Transverse colon (tissue), 4 donors: Measurements from ENCODE around the gene SUFU. TPM values are rescaled to one million over a fixed set of nuclear protein-coding genes. Genes with fewer than 3 reads are reported as not detected.

ENCODE experiments used
- DNase-seq: peaks from one replicate; pipeline ENCODE4 v3.0.0-alpha.2; 2019
- H3K27ac ChIP-seq, 4 donors: fragments of 200-600 bp; sonication (generic); 2 replicates each; pipeline ENCODE4 v1.5.1; 2016 to 2018; ENCODE audit warnings: inconsistent platforms in 4 of 4
- H3K27me3 ChIP-seq: fragments of 200-600 bp; sonication (generic); 2 replicates; pipeline ENCODE4 v1.5.1; 2017; ENCODE audit warnings: inconsistent platforms
- H3K36me3 ChIP-seq, 4 donors: fragments of 200-600 bp; sonication (generic); 2 replicates each; pipeline ENCODE4 v1.5.1; 2017 to 2019; ENCODE audit warnings: inconsistent platforms in 4 of 4
- H3K4me1 ChIP-seq, 4 donors: fragments of 200-600 bp; sonication (generic); 2 replicates each; pipeline ENCODE4 v1.5.1; 2017 to 2020; ENCODE audit warnings: inconsistent platforms in 4 of 4
- H3K4me3 ChIP-seq, 4 donors: fragments of 200-600 bp; sonication (generic); 1 replicate in 1 of 4; 2 replicates in 3 of 4; pipeline versions ENCODE4 v1.5.1 to v1.6.1; 2017 to 2019; ENCODE audit warnings: inconsistent platforms in 4 of 4
- H3K9me3 ChIP-seq, 2 donors: fragments of 200-600 bp; sonication (generic); 2 replicates each; pipeline ENCODE4 v1.5.1; 2017 to 2019; ENCODE audit warnings: inconsistent platforms in 2 of 2
- CTCF ChIP-seq, 5 experiments: fragments of 200-600 bp in 3 of 5; fragments of 450-650 bp in 2 of 5; sonication (generic) in 3 of 5; IDR thresholded peaks; 1 replicate in 2 of 5; 2 replicates in 3 of 5; pipeline ENCODE4 v1.5.1; 2016 to 2017; ENCODE audit warnings: antibody characterized with exemption in 5 of 5, inconsistent platforms in 3 of 5, mild to moderate bottlenecking in 2 of 5, moderate library complexity in 1 of 5
- EP300 ChIP-seq: sonication (generic); formaldehyde crosslinking; IDR thresholded peaks from one replicate; pipeline ENCODE4 v1.6.1; 2017; ENCODE audit warnings: antibody characterized with exemption, low read depth
- POLR2A ChIP-seq: fragments of 450-650 bp; IDR thresholded peaks from one replicate; pipeline ENCODE4 v1.6.1; 2016; ENCODE audit warnings: antibody characterized with exemption, mild to moderate bottlenecking, moderate library complexity
- POLR2AphosphoS5 ChIP-seq, 3 donors: sonication (generic); formaldehyde crosslinking; IDR thresholded peaks; one replicate each; pipeline ENCODE4 v1.6.1; 2016; ENCODE audit warnings: antibody characterized with exemption in 3 of 3
- WGBS, 2 donors: methylation state at CpG; one replicate each; pipeline ENCODE4 v1.1.5; 2018; ENCODE audit warnings: low coverage in 1 of 2; 5-methylcytosine and 5-hydroxymethylcytosine counted together
- in situ Hi-C, 4 donors: fragments of 200-750 bp; cut with MboI; loops; one replicate each; pipeline versions ENCODE4 v1.15.0 to v1.15.1; 2017; ENCODE audit warnings: low sequenced_read_pairs in 3 of 4, low pct_ligation_motif_present in 1 of 4, low pct_unique_long_range_greater_than_20kb in 1 of 4
- intact Hi-C: fragments of 100-400 bp; cut with DNase I; formaldehyde crosslinking; loops from one replicate; pipeline ENCODE4 v1.15.1; 2023; ENCODE audit warnings: low total_unique reads
- total RNA-seq, 4 donors: library from RNA; depleted of rRNA; stranded (reverse); fragments of >200 nt; gene quantifications; one replicate each; pipeline ENCODE4 v1.1.0, GENCODE V29; 2016

The SUFU gene
- total RNA-seq, 4 donors from 2014 or later, result 5.4 to 13.8 (median 6.6) TPM

- in situ Hi-C loops, result no loop called here
These were observed 126.2 kb downstream of the SUFU start for GRCh38 chr10:102629661-102630614.

GRCh38 chr10:102630663-102631062, 126.9 kb downstream of the SUFU start:
- in situ Hi-C loops, result no loop called here
- peaks cover 42 to 75% (median 58%) of the 10 kb centered on the region in 4 donors for H3K4me1 ChIP-seq
- no peaks in the 10 kb centered on the region for H3K27me3 ChIP-seq
- H3K36me3 ChIP-seq, result no peaks in the 10 kb centered on the region
- TF ChIP-seq CTCF (IDR thresholded peaks at IDR 0.05), result no peak
- no peak for DNase-seq
- intact Hi-C loops, result no loop called here
- WGBS, 2 donors, result 47 to 73% methylated on average over 3 to 6 of the region's 6 CpGs
- no peaks in the 10 kb centered on the region for H3K9me3 ChIP-seq
- H3K27ac ChIP-seq, result peak overlapping the region; percentile 82 to 93 (median 87)
- H3K4me3 ChIP-seq, result no peak overlapping the region

More at GRCh38 chr10:102629661-102630614, 126.2 kb downstream of the SUFU start:
- no peak for TF ChIP-seq CTCF (IDR thresholded peaks at IDR 0.05)
- TF ChIP-seq POLR2AphosphoS5 (IDR thresholded peaks at IDR 0.05), result no peak
- Histone ChIP-seq H3K4me1 (peaks cover 42 to 72% (median 54%) of the 10 kb centered on the region in 4 donors), H3K9me3 (no peaks in the 10 kb centered on the region), H3K27ac (peak overlapping the region; percentile 82 to 93 (median 87)), H3K27me3 (no peaks in the 10 kb centered on the region), H3K4me3 (no peak overlapping the region), H3K36me3 (no peaks in the 10 kb centered on the region)
- DNase-seq, result no peak
- intact Hi-C loops, result no loop called here
- WGBS, 2 donors, result 84% methylated on average over 19 of the region's 22 CpGs; no CpG with 5 or more reads in 1 of the 2 donors

GRCh38 chr10:102631525-102632393, 128.0 kb downstream of the SUFU start:
- H3K27ac ChIP-seq, result peak overlapping the region in 3 of 4 donors; percentile 70 to 93 (median 86)
- H3K4me3 ChIP-seq, result no peak overlapping the region
- H3K27me3 ChIP-seq, result no peaks in the 10 kb centered on the region
- TF ChIP-seq POLR2A, result no peak
- TF ChIP-seq POLR2AphosphoS5 (IDR thresholded peaks at IDR 0.05), result no peak
- no peak for TF ChIP-seq CTCF (IDR thresholded peaks at IDR 0.05)
- no peak for TF ChIP-seq EP300
- no peaks in the 10 kb centered on the region for H3K9me3 ChIP-seq
- DNase-seq, result no peak
- intact Hi-C loops (no loop called here), in situ Hi-C loops (no loop called here)
- H3K36me3 ChIP-seq, result no peaks in the 10 kb centered on the region
- 72 to 100% methylated on average over 3 to 7 of the region's 10 CpGs for WGBS, 2 donors
- H3K4me1 ChIP-seq, result peaks cover 41 to 69% (median 52%) of the 10 kb centered on the region in 4 donors
